ENCODE results near the gene JRKL.

The JRKL gene

GRCh38 chr11:96365493-96365892, 24.3 kb upstream of the JRKL start:
- Histone ChIP-seq H3K27me3 (ENCODE audit: control insufficient read depth in 1 of 2, insufficient read depth in 2 of 2, low read length in 2 of 2) (no peaks in the 10 kb centered on the region), H3K9me3 (ENCODE audit: control insufficient read depth in 2 of 2, low read length in 2 of 2) (no peaks in the 10 kb centered on the region), H3K27ac (ENCODE audit: low read length) (no peak overlapping the region), H3K36me3 (ENCODE audit: control insufficient read depth in 2 of 2, insufficient read depth in 2 of 2, low read length in 2 of 2) (peaks cover 0 to 3% of the 10 kb centered on the region in 2 donors), H3K9ac (ENCODE audit: low read length in 2 of 2) (no peak overlapping the region), H3K4me1 (ENCODE audit: control insufficient read depth, insufficient read depth, low read length) (no peaks in the 10 kb centered on the region), H3K4me3 (ENCODE audit: low read length in 2 of 2) (no peak overlapping the region)

DNA sequence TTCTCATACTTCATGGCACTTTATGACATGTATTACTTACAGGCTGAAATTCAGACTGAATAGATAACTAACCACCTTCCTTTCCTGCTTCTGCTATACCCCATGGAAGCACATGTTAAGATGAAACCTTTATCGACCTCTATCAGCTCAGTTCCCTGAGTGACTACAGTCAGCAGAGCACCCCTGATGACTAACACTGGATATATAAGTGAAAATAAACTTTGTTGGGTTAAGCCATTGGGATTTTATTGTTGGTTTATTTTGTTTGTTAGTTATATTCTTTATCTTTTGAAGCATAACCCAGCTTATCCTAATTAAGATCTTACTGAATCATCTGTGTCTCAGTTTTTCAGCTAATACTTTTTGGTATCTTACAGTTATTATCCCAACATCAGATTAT, 23.8 kb upstream of the JRKL start:
- Histone ChIP-seq H3K4me3 (ENCODE audit: low read length in 2 of 2) (no peak overlapping the region), H3K36me3 (ENCODE audit: control insufficient read depth in 2 of 2, insufficient read depth in 2 of 2, low read length in 2 of 2) (peaks cover 0 to 3% of the 10 kb centered on the region in 2 donors)

DNA sequence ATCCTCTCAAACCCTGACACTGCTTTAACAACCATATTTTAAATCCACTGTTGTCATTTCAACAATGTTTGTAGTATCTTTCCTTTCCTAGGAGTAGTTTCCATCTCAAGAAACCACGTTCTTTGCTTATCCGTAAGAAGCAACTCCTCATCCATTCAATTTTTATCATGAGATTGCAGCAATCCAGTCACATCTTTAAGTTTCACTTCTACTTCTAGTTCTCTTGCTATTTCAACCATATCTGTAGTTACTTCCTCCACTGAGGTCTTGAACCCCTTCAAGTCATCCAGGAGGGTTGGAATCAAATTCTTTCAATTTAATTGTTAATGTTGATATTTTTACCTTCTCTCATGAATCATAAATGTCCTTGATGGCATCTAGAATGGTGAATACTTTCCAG, 22.5 kb upstream of the JRKL start:
- Histone ChIP-seq H3K9me3 (ENCODE audit: control insufficient read depth in 2 of 2, low read length in 2 of 2) (no peaks in the 10 kb centered on the region), H3K4me1 (ENCODE audit: control insufficient read depth, insufficient read depth, low read length) (no peaks in the 10 kb centered on the region), H3K9ac (ENCODE audit: low read length in 2 of 2) (no peak overlapping the region), H3K36me3 (ENCODE audit: control insufficient read depth in 2 of 2, insufficient read depth in 2 of 2, low read length in 2 of 2) (peaks cover 0 to 3% of the 10 kb centered on the region in 2 donors), H3K27ac (ENCODE audit: low read length) (no peak overlapping the region), H3K27me3 (ENCODE audit: control insufficient read depth in 1 of 2, insufficient read depth in 2 of 2, low read length in 2 of 2) (no peaks in the 10 kb centered on the region), H3K4me3 (ENCODE audit: low read length in 2 of 2) (no peak overlapping the region)

More for the DNA sequence above, 23.8 kb upstream of the JRKL start:
- no peaks in the 10 kb centered on the region for H3K4me1 ChIP-seq (ENCODE audit: control insufficient read depth, insufficient read depth, low read length)
- no peaks in the 10 kb centered on the region for H3K27me3 ChIP-seq (ENCODE audit: control insufficient read depth in 1 of 2, insufficient read depth in 2 of 2, low read length in 2 of 2)
- no peak overlapping the region for H3K27ac ChIP-seq (ENCODE audit: low read length)
- H3K9me3 ChIP-seq (ENCODE audit: control insufficient read depth in 2 of 2, low read length in 2 of 2): no peaks in the 10 kb centered on the region
- no peak overlapping the region for H3K9ac ChIP-seq (ENCODE audit: low read length in 2 of 2)

- peaks cover 3 to 9% of the 10 kb centered on the region in 2 donors for H3K36me3 ChIP-seq (ENCODE audit: control insufficient read depth in 2 of 2, insufficient read depth in 2 of 2, low read length in 2 of 2)
- no peak overlapping the region for H3K27ac ChIP-seq (ENCODE audit: low read length)
- no peak overlapping the region for H3K4me3 ChIP-seq (ENCODE audit: low read length in 2 of 2)
- H3K4me1 ChIP-seq (ENCODE audit: control insufficient read depth, insufficient read depth, low read length): no peaks in the 10 kb centered on the region
- H3K9ac ChIP-seq (ENCODE audit: low read length in 2 of 2): no peak overlapping the region
- no peaks in the 10 kb centered on the region for H3K27me3 ChIP-seq (ENCODE audit: control insufficient read depth in 1 of 2, insufficient read depth in 2 of 2, low read length in 2 of 2)
- H3K9me3 ChIP-seq (ENCODE audit: control insufficient read depth in 2 of 2, low read length in 2 of 2): no peaks in the 10 kb centered on the region
These were observed 16.0 kb upstream of the JRKL start for GRCh38 chr11:96373826-96374225.

GRCh38 chr11:96376796-96377195, 13.0 kb upstream of the JRKL start:
- no peak overlapping the region for H3K27ac ChIP-seq (ENCODE audit: low read length)
- H3K27me3 ChIP-seq (ENCODE audit: control insufficient read depth in 1 of 2, insufficient read depth in 2 of 2, low read length in 2 of 2): no peaks in the 10 kb centered on the region
- H3K36me3 ChIP-seq (ENCODE audit: control insufficient read depth in 2 of 2, insufficient read depth in 2 of 2, low read length in 2 of 2): peaks cover 3 to 17% of the 10 kb centered on the region in 2 donors
- no peaks in the 10 kb centered on the region for H3K4me1 ChIP-seq (ENCODE audit: control insufficient read depth, insufficient read depth, low read length)
- no peak overlapping the region for H3K4me3 ChIP-seq (ENCODE audit: low read length in 2 of 2)
- no peak overlapping the region for H3K9ac ChIP-seq (ENCODE audit: low read length in 2 of 2)
- H3K9me3 ChIP-seq (ENCODE audit: control insufficient read depth in 2 of 2, low read length in 2 of 2): no peaks in the 10 kb centered on the region

DNA sequence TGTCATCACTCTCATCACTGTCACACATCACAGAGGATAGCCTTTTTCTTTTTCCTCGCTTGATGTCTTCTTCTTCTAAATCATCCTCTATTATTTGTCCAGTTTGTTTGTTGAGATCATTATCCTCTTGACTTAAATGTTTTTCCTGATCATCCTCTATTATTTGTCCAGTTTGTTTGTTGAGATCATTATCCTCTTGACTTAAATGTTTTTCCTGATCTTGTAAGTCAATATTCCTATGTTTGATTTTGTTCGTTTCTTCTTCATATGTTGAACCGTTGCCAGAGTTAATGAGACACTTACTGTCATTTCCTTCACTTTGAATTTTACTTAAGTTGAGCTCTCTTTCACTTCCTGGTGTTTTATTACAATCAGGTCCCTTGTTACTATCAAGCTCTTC, 5.7 kb upstream of the JRKL start:
- Histone ChIP-seq H3K36me3 (ENCODE audit: control insufficient read depth in 2 of 2, insufficient read depth in 2 of 2, low read length in 2 of 2) (peaks cover 0 to 11% of the 10 kb centered on the region in 2 donors), H3K4me3 (ENCODE audit: low read length in 2 of 2) (no peak overlapping the region), H3K4me1 (ENCODE audit: control insufficient read depth, insufficient read depth, low read length) (no peaks in the 10 kb centered on the region), H3K9me3 (ENCODE audit: control insufficient read depth in 2 of 2, low read length in 2 of 2) (no peaks in the 10 kb centered on the region), H3K27ac (ENCODE audit: low read length) (no peak overlapping the region), H3K9ac (ENCODE audit: low read length in 2 of 2) (no peak overlapping the region), H3K27me3 (ENCODE audit: control insufficient read depth in 1 of 2, insufficient read depth in 2 of 2, low read length in 2 of 2) (no peaks in the 10 kb centered on the region)

- Histone ChIP-seq H3K27ac (ENCODE audit: low read length) (no peak overlapping the region), H3K4me3 (ENCODE audit: low read length in 2 of 2) (no peak overlapping the region), H3K4me1 (ENCODE audit: control insufficient read depth, insufficient read depth, low read length) (no peaks in the 10 kb centered on the region), H3K27me3 (ENCODE audit: control insufficient read depth in 1 of 2, insufficient read depth in 2 of 2, low read length in 2 of 2) (no peaks in the 10 kb centered on the region), H3K9me3 (ENCODE audit: control insufficient read depth in 2 of 2, low read length in 2 of 2) (no peaks in the 10 kb centered on the region), H3K9ac (ENCODE audit: low read length in 2 of 2) (no peak overlapping the region), H3K36me3 (ENCODE audit: control insufficient read depth in 2 of 2, insufficient read depth in 2 of 2, low read length in 2 of 2) (peaks cover 0 to 11% of the 10 kb centered on the region in 2 donors)
These were observed 4.6 kb upstream of the JRKL start for GRCh38 chr11:96385187-96385586.

DNA sequence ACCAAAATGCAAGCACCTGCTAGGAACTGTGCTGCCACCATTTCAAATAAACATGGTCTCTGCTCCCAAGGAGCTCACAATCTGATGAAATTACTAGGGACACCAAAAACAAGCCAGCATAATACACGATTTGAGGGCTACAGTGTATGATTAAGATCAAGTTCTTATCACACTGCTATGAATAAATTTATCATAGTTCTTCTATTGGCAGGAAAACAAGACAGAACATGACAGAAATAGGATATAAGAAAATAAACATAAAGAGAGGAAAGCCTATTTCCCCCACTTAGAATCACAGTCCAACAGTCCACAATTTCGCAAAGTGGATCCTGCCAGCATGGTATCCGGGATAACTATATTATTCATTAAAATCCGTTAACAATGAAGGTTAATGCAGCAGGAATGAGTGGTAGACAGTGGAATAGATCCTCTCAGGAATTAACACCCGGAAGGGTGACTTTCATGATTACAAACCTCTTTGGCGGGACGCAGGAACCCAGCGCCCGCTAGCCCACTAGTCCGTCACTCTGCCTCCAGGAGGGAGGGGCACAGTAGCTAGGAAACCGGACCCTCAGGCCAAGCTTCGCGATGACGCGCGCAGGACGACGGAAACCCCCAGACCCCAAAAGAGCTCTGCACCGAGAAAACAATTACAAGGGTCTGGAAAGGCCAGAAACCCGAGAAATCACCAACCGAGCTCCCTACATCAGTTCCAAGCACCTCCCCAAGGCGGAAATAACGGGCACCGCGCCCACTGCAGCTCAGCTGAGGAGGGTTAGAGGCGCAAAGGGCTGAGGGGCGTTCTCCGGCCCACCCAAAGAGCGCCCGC, 708 bp upstream of the JRKL start:
- peak overlapping the region; percentile 71 to 83 for H3K9ac ChIP-seq (ENCODE audit: low read length in 2 of 2)
- no peaks in the 10 kb centered on the region for H3K9me3 ChIP-seq (ENCODE audit: control insufficient read depth in 2 of 2, low read length in 2 of 2)
- peak overlapping the region; percentile 53 for H3K27ac ChIP-seq (ENCODE audit: low read length)
- H3K36me3 ChIP-seq (ENCODE audit: control insufficient read depth in 2 of 2, insufficient read depth in 2 of 2, low read length in 2 of 2): no peaks in the 10 kb centered on the region
- H3K4me1 ChIP-seq (ENCODE audit: control insufficient read depth, insufficient read depth, low read length): peaks cover 6% of the 10 kb centered on the region
- H3K27me3 ChIP-seq (ENCODE audit: control insufficient read depth in 1 of 2, insufficient read depth in 2 of 2, low read length in 2 of 2): no peaks in the 10 kb centered on the region
- peak overlapping the region; percentile 86 to 90 for H3K4me3 ChIP-seq (ENCODE audit: low read length in 2 of 2)

DNA sequence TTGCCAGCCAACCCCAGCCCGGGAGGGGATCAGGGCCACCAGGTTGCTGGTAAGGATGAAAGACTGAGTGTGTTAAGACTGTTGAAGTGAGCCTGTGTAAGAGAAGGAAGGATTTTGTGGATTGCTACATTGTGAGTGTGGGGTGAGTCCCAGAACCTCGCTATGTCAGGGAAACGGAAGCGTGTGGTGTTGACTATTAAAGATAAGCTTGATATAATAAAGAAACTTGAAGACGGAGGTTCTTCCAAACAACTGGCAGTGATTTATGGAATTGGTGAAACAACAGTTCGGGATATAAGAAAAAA, 627 bp downstream of the JRKL start:
- Histone ChIP-seq H3K36me3 (ENCODE audit: control insufficient read depth in 2 of 2, insufficient read depth in 2 of 2, low read length in 2 of 2) (no peaks in the 10 kb centered on the region), H3K4me3 (ENCODE audit: low read length in 2 of 2) (peak overlapping the region; percentile 86 to 90), H3K27me3 (ENCODE audit: control insufficient read depth in 1 of 2, insufficient read depth in 2 of 2, low read length in 2 of 2) (no peaks in the 10 kb centered on the region), H3K27ac (ENCODE audit: low read length) (peak overlapping the region; percentile 50), H3K4me1 (ENCODE audit: control insufficient read depth, insufficient read depth, low read length) (peaks cover 6% of the 10 kb centered on the region), H3K9me3 (ENCODE audit: control insufficient read depth in 2 of 2, low read length in 2 of 2) (no peaks in the 10 kb centered on the region), H3K9ac (ENCODE audit: low read length in 2 of 2) (peak overlapping the region; percentile 68 to 73)

DNA sequence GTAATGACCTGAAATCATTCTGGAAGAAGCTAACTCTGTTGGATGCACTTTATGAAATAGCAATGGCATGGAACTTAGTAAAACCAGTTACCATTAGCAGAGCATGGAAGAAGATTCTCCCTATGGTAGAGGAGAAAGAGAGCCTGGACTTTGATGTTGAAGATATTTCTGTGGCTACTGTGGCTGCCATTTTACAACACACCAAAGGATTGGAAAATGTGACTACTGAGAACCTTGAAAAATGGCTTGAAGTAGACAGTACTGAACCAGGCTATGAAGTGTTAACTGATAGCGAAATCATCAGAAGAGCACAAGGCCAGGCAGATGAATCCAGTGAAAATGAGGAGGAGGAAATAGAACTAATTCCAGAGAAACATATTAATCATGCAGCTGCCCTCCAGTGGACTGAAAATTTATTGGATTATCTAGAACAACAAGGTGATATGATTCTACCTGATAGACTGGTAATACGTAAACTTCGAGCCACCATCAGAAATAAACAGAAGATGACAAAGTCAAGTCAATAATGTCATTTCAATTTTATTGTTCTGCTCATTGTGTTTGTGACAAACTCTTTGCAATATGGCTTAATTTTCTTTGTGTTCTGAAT, 2.0 kb downstream of the JRKL start:
- Histone ChIP-seq H3K27me3 (ENCODE audit: control insufficient read depth in 1 of 2, insufficient read depth in 2 of 2, low read length in 2 of 2) (no peaks in the 10 kb centered on the region), H3K36me3 (ENCODE audit: control insufficient read depth in 2 of 2, insufficient read depth in 2 of 2, low read length in 2 of 2) (no peaks in the 10 kb centered on the region), H3K9ac (ENCODE audit: low read length in 2 of 2) (no peak overlapping the region), H3K9me3 (ENCODE audit: control insufficient read depth in 2 of 2, low read length in 2 of 2) (no peaks in the 10 kb centered on the region), H3K27ac (ENCODE audit: low read length) (no peak overlapping the region), H3K4me3 (ENCODE audit: low read length in 2 of 2) (no peak overlapping the region), H3K4me1 (ENCODE audit: control insufficient read depth, insufficient read depth, low read length) (peaks cover 6% of the 10 kb centered on the region)

DNA sequence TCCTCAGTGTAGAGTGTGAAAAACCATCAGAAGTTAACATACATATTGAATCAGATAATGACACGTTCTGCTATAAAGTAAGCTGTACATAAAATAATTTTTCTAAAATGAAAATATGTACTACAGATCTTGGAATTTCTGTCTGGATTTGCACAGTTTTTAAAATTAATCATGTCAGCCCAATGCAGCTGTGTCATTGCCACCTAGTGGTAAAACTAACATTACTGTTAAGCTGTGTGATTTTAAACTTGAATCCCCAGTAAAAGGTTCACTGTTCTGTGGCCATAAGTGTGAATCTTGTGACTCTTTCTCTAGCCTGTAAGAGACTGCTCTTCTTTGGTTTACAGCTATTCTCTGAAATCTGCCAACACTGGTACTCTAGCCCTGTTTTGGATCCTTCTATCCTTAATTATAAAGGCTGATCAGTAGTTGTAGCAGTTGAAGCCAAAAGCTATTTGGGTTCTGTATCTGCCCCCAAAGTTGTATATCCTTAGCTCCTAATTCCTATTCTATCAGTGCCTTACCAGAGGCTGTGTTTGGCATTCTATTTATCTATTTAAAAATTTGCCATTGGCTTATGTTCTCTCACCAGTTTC, 4.0 kb downstream of the JRKL start:
- H3K4me1 ChIP-seq (ENCODE audit: control insufficient read depth, insufficient read depth, low read length): peaks cover 6% of the 10 kb centered on the region
- H3K4me3 ChIP-seq (ENCODE audit: low read length in 2 of 2): no peak overlapping the region
- no peaks in the 10 kb centered on the region for H3K27me3 ChIP-seq (ENCODE audit: control insufficient read depth in 1 of 2, insufficient read depth in 2 of 2, low read length in 2 of 2)
- no peaks in the 10 kb centered on the region for H3K36me3 ChIP-seq (ENCODE audit: control insufficient read depth in 2 of 2, insufficient read depth in 2 of 2, low read length in 2 of 2)
- no peak overlapping the region for H3K9ac ChIP-seq (ENCODE audit: low read length in 2 of 2)
- H3K9me3 ChIP-seq (ENCODE audit: control insufficient read depth in 2 of 2, low read length in 2 of 2): no peaks in the 10 kb centered on the region
- no peak overlapping the region for H3K27ac ChIP-seq (ENCODE audit: low read length)
